ENCODE data around the gene ZNF207. TPM values are rescaled to one million over a fixed set of nuclear protein-coding genes. Genes with fewer than 3 reads are reported as not detected.
"Not testable (repeated sequence)": the region's sequence is repeated elsewhere in the genome, so short reads cannot be mapped to it uniquely, and the experiment has no call there.

Gene ZNF207
- total RNA-seq, 1 experiment from 2014 or later, result 177 TPM

GRCh38 chr17:32393904-32394303 is 43.9 kb downstream of the ZNF207 start:
- ChIA-PET POLR2A (ENCODE audit: low non-redundant PET) (no interaction called here), CTCF (no interaction called here)
- no TSS peak for BruUV-seq (replicated peaks)

GRCh38 chr17:32396343-32396742 is 46.4 kb downstream of the ZNF207 start:
- no peak for DNase-seq (ENCODE audit: low spot score)
- no peaks in the 10 kb centered on the region for H3K4me1 ChIP-seq (ENCODE audit: insufficient read depth, low read length, poor library complexity, severe bottlenecking)
- no peak overlapping the region for H3K4me3 ChIP-seq (ENCODE audit: low read depth, low read length, poor library complexity, severe bottlenecking)
- TF ChIP-seq EZH2 (IDR thresholded peaks at IDR 0.05; ENCODE audit: borderline replicate concordance, low read depth, low read length, poor library complexity, severe bottlenecking), result no peak
- TF ChIP-seq, protein P1, sequence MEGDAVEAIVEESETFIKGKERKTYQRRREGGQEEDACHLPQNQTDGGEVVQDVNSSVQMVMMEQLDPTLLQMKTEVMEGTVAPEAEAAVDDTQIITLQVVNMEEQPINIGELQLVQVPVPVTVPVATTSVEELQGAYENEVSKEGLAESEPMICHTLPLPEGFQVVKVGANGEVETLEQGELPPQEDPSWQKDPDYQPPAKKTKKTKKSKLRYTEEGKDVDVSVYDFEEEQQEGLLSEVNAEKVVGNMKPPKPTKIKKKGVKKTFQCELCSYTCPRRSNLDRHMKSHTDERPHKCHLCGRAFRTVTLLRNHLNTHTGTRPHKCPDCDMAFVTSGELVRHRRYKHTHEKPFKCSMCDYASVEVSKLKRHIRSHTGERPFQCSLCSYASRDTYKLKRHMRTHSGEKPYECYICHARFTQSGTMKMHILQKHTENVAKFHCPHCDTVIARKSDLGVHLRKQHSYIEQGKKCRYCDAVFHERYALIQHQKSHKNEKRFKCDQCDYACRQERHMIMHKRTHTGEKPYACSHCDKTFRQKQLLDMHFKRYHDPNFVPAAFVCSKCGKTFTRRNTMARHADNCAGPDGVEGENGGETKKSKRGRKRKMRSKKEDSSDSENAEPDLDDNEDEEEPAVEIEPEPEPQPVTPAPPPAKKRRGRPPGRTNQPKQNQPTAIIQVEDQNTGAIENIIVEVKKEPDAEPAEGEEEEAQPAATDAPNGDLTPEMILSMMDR (conservative IDR thresholded peaks at IDR 0.05; ENCODE audit: low read depth, low read length), result no peak
- intact Hi-C loops (cut with micrococcal nuclease; ENCODE audit: unreplicated experiment), result no loop called here
- H3K9me3 ChIP-seq (ENCODE audit: low read depth, low read length, poor library complexity, severe bottlenecking), result no peaks in the 10 kb centered on the region
- no TSS peak for BruUV-seq (replicated peaks)
- no peak overlapping the region for H3K27ac ChIP-seq (ENCODE audit: low read depth, low read length, poor library complexity, severe bottlenecking)
- no peaks in the 10 kb centered on the region for H3K36me3 ChIP-seq (ENCODE audit: insufficient read depth, low read length, poor library complexity, severe bottlenecking)
- ChIA-PET POLR2A (ENCODE audit: low non-redundant PET) (no interaction called here), CTCF (interaction anchor here (0.7 kb wide), 1 partner anchor 10 kb away, joined by 5 read pairs; no protein-coding TSS in a partner anchor)
- no peaks in the 10 kb centered on the region for H3K27me3 ChIP-seq (replicated peaks; ENCODE audit: insufficient read depth, low read depth, low read length, poor library complexity)

More at GRCh38 chr17:32393904-32394303, 43.9 kb downstream of the ZNF207 start:
- DNase-seq (ENCODE audit: low spot score), result no peak
- Histone ChIP-seq H3K9me3 (ENCODE audit: low read depth, low read length, poor library complexity, severe bottlenecking) (no peaks in the 10 kb centered on the region), H3K4me3 (ENCODE audit: low read depth, low read length, poor library complexity, severe bottlenecking) (no peak overlapping the region), H3K4me1 (ENCODE audit: insufficient read depth, low read length, poor library complexity, severe bottlenecking) (no peaks in the 10 kb centered on the region), H3K36me3 (ENCODE audit: insufficient read depth, low read length, poor library complexity, severe bottlenecking) (no peaks in the 10 kb centered on the region), H3K27ac (ENCODE audit: low read depth, low read length, poor library complexity, severe bottlenecking) (no peak overlapping the region), H3K27me3 (replicated peaks; ENCODE audit: insufficient read depth, low read depth, low read length, poor library complexity) (no peaks in the 10 kb centered on the region)
- intact Hi-C loops (cut with micrococcal nuclease; ENCODE audit: unreplicated experiment), result no loop called here
- TF ChIP-seq EZH2 (IDR thresholded peaks at IDR 0.05; ENCODE audit: borderline replicate concordance, low read depth, low read length, poor library complexity, severe bottlenecking), result no peak
- TF ChIP-seq, protein P1 (conservative IDR thresholded peaks at IDR 0.05; ENCODE audit: low read depth, low read length), result no peak

GRCh38 chr17:32398946-32399345 is 49.0 kb downstream of the ZNF207 start:
- DNase-seq (ENCODE audit: low spot score), result no peak
- BruUV-seq (replicated peaks), result no TSS peak
- no peaks in the 10 kb centered on the region for H3K9me3 ChIP-seq (ENCODE audit: low read depth, low read length, poor library complexity, severe bottlenecking)
- ChIA-PET POLR2A (ENCODE audit: low non-redundant PET) (no interaction called here), CTCF (no interaction called here)
- no peaks in the 10 kb centered on the region for H3K4me1 ChIP-seq (ENCODE audit: insufficient read depth, low read length, poor library complexity, severe bottlenecking)
- H3K27me3 ChIP-seq (replicated peaks; ENCODE audit: insufficient read depth, low read depth, low read length, poor library complexity), result no peaks in the 10 kb centered on the region
- no peak overlapping the region for H3K4me3 ChIP-seq (ENCODE audit: low read depth, low read length, poor library complexity, severe bottlenecking)
- intact Hi-C loops (cut with micrococcal nuclease; ENCODE audit: unreplicated experiment), result no loop called here
- H3K27ac ChIP-seq (ENCODE audit: low read depth, low read length, poor library complexity, severe bottlenecking), result no peak overlapping the region
- H3K36me3 ChIP-seq (ENCODE audit: insufficient read depth, low read length, poor library complexity, severe bottlenecking), result no peaks in the 10 kb centered on the region
- TF ChIP-seq, protein P1 (conservative IDR thresholded peaks at IDR 0.05; ENCODE audit: low read depth, low read length), result no peak
- TF ChIP-seq EZH2 (IDR thresholded peaks at IDR 0.05; ENCODE audit: borderline replicate concordance, low read depth, low read length, poor library complexity, severe bottlenecking), result no peak

DNA sequence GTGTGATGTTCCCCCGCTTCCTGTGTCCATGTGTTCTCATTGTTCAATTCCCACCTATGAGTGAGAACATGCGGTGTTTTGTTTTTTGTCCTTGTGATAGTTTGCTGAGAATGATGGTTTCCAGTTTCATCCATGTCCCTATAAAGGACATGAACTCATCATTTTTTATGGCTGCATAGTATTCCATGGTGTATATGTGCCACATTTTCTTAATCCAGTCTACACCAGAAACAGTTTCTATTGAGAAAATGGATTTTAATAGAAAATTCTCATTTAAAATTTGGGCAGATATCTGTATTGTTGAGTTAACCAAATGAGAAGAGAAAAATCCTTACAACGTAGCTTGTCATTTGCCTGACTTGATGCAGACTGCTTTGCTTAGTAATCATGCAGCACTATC is 60.1 kb downstream of the ZNF207 start:
- intact Hi-C loops (cut with micrococcal nuclease; ENCODE audit: unreplicated experiment); POLR2A ChIA-PET (ENCODE audit: low non-redundant PET); BruUV-seq (replicated peaks): not testable (repeated sequence)

More for the DNA sequence above, 60.1 kb downstream of the ZNF207 start:
- CTCF ChIA-PET; H3K36me3 ChIP-seq (ENCODE audit: insufficient read depth, low read length, poor library complexity, severe bottlenecking); H3K4me3 ChIP-seq (ENCODE audit: low read depth, low read length, poor library complexity, severe bottlenecking); H3K4me1 ChIP-seq (ENCODE audit: insufficient read depth, low read length, poor library complexity, severe bottlenecking); H3K27ac ChIP-seq (ENCODE audit: low read depth, low read length, poor library complexity, severe bottlenecking); H3K9me3 ChIP-seq (ENCODE audit: low read depth, low read length, poor library complexity, severe bottlenecking); DNase-seq (ENCODE audit: low spot score); H3K27me3 ChIP-seq (replicated peaks; ENCODE audit: insufficient read depth, low read depth, low read length, poor library complexity): not testable (repeated sequence)
